Panc1 (cell line): ENCODE results near the gene SYNPO. TPM values are rescaled to one million over a fixed set of nuclear protein-coding genes. Genes with fewer than 3 reads are reported as not detected.

Experiments
- ATAC-seq: fragments of 200-7000 bp; cut with Tn5 transposase; 2 replicates; pipeline ENCODE4 v1.9.1; 2020; ENCODE audit warnings: mild to moderate bottlenecking, moderate library complexity
- BruUV-seq: library from RNA; stranded (reverse); fragments of 400-500 nt; replicated peaks from 2 replicates; lab custom pipeline; 2021; lab: Mats Ljungman, UMichigan
- CTCF ChIA-PET: fragments of 300-600 bp; sonication (Branson Sonifier 250); formaldehyde crosslinking; loops from one replicate; lab custom pipeline; 2022; ENCODE audit warnings: antibody characterized with exemption; lab: Charles Lee
- POLR2A ChIA-PET: fragments of 300-600 bp; sonication (Branson Sonifier 250); formaldehyde crosslinking; loops from one replicate; lab custom pipeline; 2022; ENCODE audit warnings: antibody characterized with exemption; lab: Charles Lee
- DNase-seq: peaks from one replicate; pipeline ENCODE4 v3.0.0-alpha.2; 2010; ENCODE audit warnings: low read depth, low spot score
- H3K27ac ChIP-seq: 2 replicates; pipeline ENCODE4 v1.5.1; 2011; ENCODE audit warnings: mild to moderate bottlenecking, low read length, inconsistent platforms
- H3K27me3 ChIP-seq: fragments of 200-500 bp; sonication (Bioruptor generic); 2 replicates; pipeline ENCODE4 v1.6.0; 2014; ENCODE audit warnings: low read length, inconsistent platforms; ENCODE audit not compliant: control insufficient read depth, insufficient read depth
- H3K36me3 ChIP-seq: fragments of 200-500 bp; sonication (Bioruptor generic); 2 replicates; pipeline ENCODE4 v1.5.1; 2014; ENCODE audit warnings: inconsistent platforms, mild to moderate bottlenecking, low read length, moderate library complexity; ENCODE audit not compliant: control insufficient read depth, insufficient read depth
- H3K4me1 ChIP-seq: 2 replicates; pipeline ENCODE4 v1.5.1; 2011; ENCODE audit warnings: inconsistent platforms, mild to moderate bottlenecking, low read length, moderate library complexity; ENCODE audit not compliant: control insufficient read depth, insufficient read depth
- H3K4me3 ChIP-seq, 2 experiments: 2 replicates each; pipeline ENCODE4 v1.5.1; 2011 to 2012; ENCODE audit warnings: low read depth in 2 of 2, low read length in 2 of 2, mild to moderate bottlenecking in 2 of 2, inconsistent platforms in 1 of 2, moderate library complexity in 1 of 2
- H3K9me3 ChIP-seq: fragments of 200-500 bp; sonication (Bioruptor generic); 2 replicates; pipeline ENCODE4 v1.5.1; 2014; ENCODE audit warnings: low read depth, mild to moderate bottlenecking, inconsistent platforms, low read length, moderate library complexity; ENCODE audit not compliant: control insufficient read depth, insufficient read depth
- CTCF ChIP-seq: fragments of 450-650 bp; IDR thresholded peaks from 2 replicates; pipeline ENCODE4 v1.5.1; 2017; ENCODE audit warnings: mild to moderate bottlenecking
- POLR2AphosphoS5 ChIP-seq: IDR thresholded peaks from 2 replicates; pipeline ENCODE4 v1.6.1; 2012; ENCODE audit warnings: mild to moderate bottlenecking, low read depth, low read length, moderate library complexity
- REST ChIP-seq, 2 experiments: IDR thresholded peaks; 2 replicates each; pipeline ENCODE4 v1.6.1; 2011 to 2012; ENCODE audit warnings: low read depth in 2 of 2, control low read depth in 1 of 2, low read length in 1 of 2, mild to moderate bottlenecking in 1 of 2, moderate library complexity in 1 of 2; ENCODE audit not compliant: insufficient read depth in 1 of 2
- SIN3A ChIP-seq: IDR thresholded peaks from 2 replicates; pipeline ENCODE4 v1.6.1; 2012; ENCODE audit warnings: low read depth, mild to moderate bottlenecking, low read length, moderate library complexity, borderline replicate concordance; ENCODE audit not compliant: insufficient read depth
- TCF7L2 ChIP-seq: IDR thresholded peaks from 2 replicates; pipeline ENCODE4 v1.6.1; 2011; ENCODE audit warnings: mild to moderate bottlenecking, low read depth, low read length, inconsistent platforms
- in situ Hi-C: cut with HindIII; loops from 2 replicates; pipeline ENCODE4 v1.10.0; 2016; ENCODE audit warnings: low sequenced_read_pairs, low pct_unique_long_range_greater_than_20kb
- intact Hi-C: fragments of 100-400 bp; cut with micrococcal nuclease; formaldehyde crosslinking; loops from one replicate; pipeline ENCODE4 v1.10.0; 2022; ENCODE audit not compliant: unreplicated experiment
- total RNA-seq: library from RNA; stranded (reverse); gene quantifications from one replicate; pipeline ENCODE4 v1.2.1, GENCODE V29; 2021; ENCODE audit not compliant: unreplicated experiment

SYNPO gene
- total RNA-seq, 1 experiment from 2014 or later, result 82.8 TPM

- peaks cover 14% of the 10 kb centered on the region for H3K4me1 ChIP-seq
- no peak overlapping the region for H3K4me3 ChIP-seq
- CTCF ChIA-PET, result no interaction called here
- intact Hi-C loops (loop anchor here (5.0 kb wide), 1 partner anchor 141 kb away; no protein-coding TSS in a partner anchor), in situ Hi-C loops (no loop called here)
- H3K27ac ChIP-seq, result no peak overlapping the region
- TF ChIP-seq REST (IDR thresholded peaks at IDR 0.05; ENCODE audit: insufficient read depth in 1 of 2, low read depth in 2 of 2, low read length in 1 of 2), result no peak
- no peak for TF ChIP-seq CTCF
- TF ChIP-seq SIN3A, result no peak
- TF ChIP-seq TCF7L2, result no peak
- TF ChIP-seq POLR2AphosphoS5, result no peak
- H3K9me3 ChIP-seq, result no peaks in the 10 kb centered on the region
- DNase-seq, result no peak
- no peak for ATAC-seq
- POLR2A ChIA-PET, result no interaction called here
- H3K27me3 ChIP-seq, result no peaks in the 10 kb centered on the region
- BruUV-seq, result no TSS peak
- 0 out of 2 replicates have a peak, but pooled peaks cover 4% of the 10 kb centered on the region for H3K36me3 ChIP-seq
Observed at GRCh38 chr5:150703762-150704161, 63.3 kb downstream of the SYNPO start.

GRCh38 chr5:150706776-150707390 lies 66.4 kb downstream of the SYNPO start:
- H3K9me3 ChIP-seq, result no peaks in the 10 kb centered on the region
- in situ Hi-C loops (no loop called here), intact Hi-C loops (no loop called here)
- no peak overlapping the region for H3K4me3 ChIP-seq
- CTCF ChIA-PET, result interaction anchor here (0.6 kb wide), 1 partner anchor 50 kb away, joined by 7 read pairs; no protein-coding TSS in a partner anchor
- no peak for ATAC-seq
- peaks cover under 1% of the 10 kb centered on the region; the same call in 1 of the 2 replicates for H3K4me1 ChIP-seq
- no peaks in the 10 kb centered on the region for H3K27me3 ChIP-seq
- POLR2A ChIA-PET, result no interaction called here
- peaks cover 6% of the 10 kb centered on the region for H3K36me3 ChIP-seq
- H3K27ac ChIP-seq, result no peak overlapping the region
- no TSS peak for BruUV-seq
- TF ChIP-seq REST (IDR thresholded peaks at IDR 0.05; ENCODE audit: insufficient read depth in 1 of 2, low read depth in 2 of 2, low read length in 1 of 2) (no peak), CTCF (no peak), POLR2AphosphoS5 (no peak), TCF7L2 (no peak), SIN3A (no peak)
- no peak for DNase-seq
